MM.1S (cell line): Measurements from ENCODE around the gene PCDHGA8.
"Not testable (repeated sequence)": the region's sequence is repeated elsewhere in the genome, so short reads cannot be mapped to it uniquely, and the experiment has no call there.

Source experiments
- DNase-seq: peaks from one replicate; pipeline ENCODE4 v3.0.0-alpha.2; 2015
- H2AFZ ChIP-seq: fragments of 300-600 bp; sonication (generic); 2 replicates; pipeline ENCODE4 v1.6.0; 2016; ENCODE audit warnings: antibody characterized with exemption, low read length
- H3F3A ChIP-seq: fragments of 300-600 bp; sonication (generic); 2 replicates; pipeline ENCODE4 v1.6.1; 2016; ENCODE audit warnings: mild to moderate bottlenecking, antibody characterized with exemption, low read length, moderate library complexity, mixed read lengths; ENCODE audit not compliant: insufficient read depth
- H3K27ac ChIP-seq: fragments of 300-600 bp; sonication (generic); 2 replicates; pipeline ENCODE4 v1.5.1; 2016; ENCODE audit warnings: mild to moderate bottlenecking, low read length
- H3K27me3 ChIP-seq: fragments of 300-600 bp; sonication (generic); replicated peaks from 2 replicates; pipeline ENCODE4 v1.6.0; 2016; ENCODE audit warnings: low read length; ENCODE audit not compliant: insufficient read depth
- H3K36me3 ChIP-seq: fragments of 300-600 bp; sonication (generic); replicated peaks from 2 replicates; pipeline ENCODE4 v1.6.1; 2016; ENCODE audit warnings: mild to moderate bottlenecking, low read length, mixed read lengths; ENCODE audit not compliant: insufficient read depth
- H3K4me1 ChIP-seq: fragments of 300-600 bp; sonication (generic); 2 replicates; pipeline ENCODE4 v1.6.1; 2016; ENCODE audit warnings: low read length, mixed read lengths
- H3K4me2 ChIP-seq: fragments of 300-600 bp; sonication (generic); 2 replicates; pipeline ENCODE4 v1.6.0; 2016; ENCODE audit warnings: low read depth, low read length
- H3K4me3 ChIP-seq: fragments of 300-600 bp; sonication (generic); 2 replicates; pipeline ENCODE4 v1.5.1; 2016; ENCODE audit warnings: low read length, mixed read lengths
- H3K79me2 ChIP-seq: fragments of 300-600 bp; sonication (generic); 2 replicates; pipeline ENCODE4 v1.6.1; 2016; ENCODE audit warnings: mixed run types, low read length, mixed read lengths
- H3K9ac ChIP-seq: fragments of 300-600 bp; sonication (generic); 2 replicates; pipeline ENCODE4 v1.6.1; 2016; ENCODE audit warnings: low read length, mixed read lengths
- H3K9me2 ChIP-seq: fragments of 300-600 bp; sonication (generic); replicated peaks from 2 replicates; pipeline ENCODE4 v1.6.1; 2016; ENCODE audit warnings: mild to moderate bottlenecking, low read length, mixed read lengths; ENCODE audit not compliant: insufficient read depth
- H3K9me3 ChIP-seq: fragments of 300-600 bp; sonication (generic); replicated peaks from 2 replicates; pipeline ENCODE4 v1.6.1; 2016; ENCODE audit warnings: mild to moderate bottlenecking, low read length, mixed read lengths; ENCODE audit not compliant: insufficient read depth
- H4K20me1 ChIP-seq: fragments of 300-600 bp; sonication (generic); 2 replicates; pipeline ENCODE4 v1.6.1; 2016; ENCODE audit warnings: mild to moderate bottlenecking, low read length, moderate library complexity, mixed read lengths; ENCODE audit not compliant: insufficient read depth
- CTCF ChIP-seq: fragments of 300-600 bp; sonication (generic); IDR thresholded peaks from 2 replicates; pipeline ENCODE4 v1.5.1; 2016; ENCODE audit warnings: antibody characterized with exemption, low read length, mixed read lengths
- EZH2 ChIP-seq: fragments of 300-600 bp; sonication (generic); optimal IDR thresholded peaks from 2 replicates; pipeline ENCODE3; 2017; ENCODE audit warnings: low read depth, mild to moderate bottlenecking, antibody characterized with exemption, low read length, mixed read lengths
- EZH2phosphoT487 ChIP-seq: fragments of 300-600 bp; sonication (generic); IDR thresholded peaks from 2 replicates; pipeline ENCODE4 v1.6.1; 2018; ENCODE audit warnings: antibody characterized with exemption, low read length

The PCDHGA8 gene

DNA sequence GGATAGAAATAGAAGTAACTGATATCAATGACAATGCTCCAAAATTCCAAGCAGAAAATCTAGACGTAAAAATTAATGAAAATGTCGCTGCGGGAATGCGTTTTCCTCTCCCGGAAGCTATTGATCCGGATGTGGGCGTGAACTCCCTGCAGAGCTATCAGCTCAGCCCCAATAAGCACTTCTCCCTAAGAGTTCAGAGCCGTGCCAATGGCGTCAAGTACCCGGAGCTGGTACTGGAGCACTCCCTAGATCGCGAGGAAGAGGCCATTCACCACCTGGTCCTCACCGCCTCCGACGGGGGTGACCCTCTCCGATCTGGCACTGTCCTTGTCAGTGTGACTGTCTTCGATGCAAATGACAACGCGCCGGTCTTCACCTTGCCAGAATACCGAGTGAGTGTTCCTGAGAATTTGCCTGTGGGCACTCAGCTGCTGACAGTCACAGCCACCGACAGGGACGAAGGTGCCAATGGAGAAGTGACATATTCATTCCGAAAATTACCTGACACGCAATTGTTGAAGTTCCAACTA is 21.2 kb downstream of the PCDHGA8 start:
- Histone ChIP-seq H3K4me1 (no peaks in the 10 kb centered on the region), H3K9me2 (no peaks in the 10 kb centered on the region), H2AFZ (peak overlapping the region; percentile 8; the same call in 1 of the 2 replicates), H3K9ac (no peak overlapping the region), H4K20me1 (no peaks in the 10 kb centered on the region), H3K27ac (no peak overlapping the region), H3K79me2 (no peaks in the 10 kb centered on the region), H3K36me3 (no peaks in the 10 kb centered on the region), H3F3A (no peaks in the 10 kb centered on the region), H3K4me3 (peak overlapping the region; percentile 55), H3K4me2 (peak overlapping the region; percentile 57), H3K27me3 (peaks cover 19% of the 10 kb centered on the region), H3K9me3 (no peaks in the 10 kb centered on the region)
- DNase-seq = no peak
- no peak for TF ChIP-seq EZH2
- TF ChIP-seq CTCF = no peak
- TF ChIP-seq EZH2phosphoT487 = no peak

- not testable (repeated sequence) for DNase-seq, H3K36me3 ChIP-seq, H3F3A ChIP-seq, H3K4me1 ChIP-seq, H2AFZ ChIP-seq, H3K4me3 ChIP-seq, H3K79me2 ChIP-seq, H3K4me2 ChIP-seq, H3K9ac ChIP-seq, H3K9me2 ChIP-seq, H3K9me3 ChIP-seq, H3K27ac ChIP-seq, H4K20me1 ChIP-seq
- peaks cover 25% of the 10 kb centered on the region for H3K27me3 ChIP-seq
Observed at GRCh38 chr5:141414548-141415274, 22.3 kb downstream of the PCDHGA8 start.

- not testable (repeated sequence) for H3K79me2 ChIP-seq, H3K9me3 ChIP-seq, H3K9ac ChIP-seq, H3K4me3 ChIP-seq, H3K4me2 ChIP-seq, H3K27ac ChIP-seq, H2AFZ ChIP-seq, H3F3A ChIP-seq, H3K36me3 ChIP-seq, H3K4me1 ChIP-seq, H3K9me2 ChIP-seq, H4K20me1 ChIP-seq, DNase-seq
- peaks cover 25% of the 10 kb centered on the region for H3K27me3 ChIP-seq
Observed at GRCh38 chr5:141415275-141415618, 22.8 kb downstream of the PCDHGA8 start.

DNA sequence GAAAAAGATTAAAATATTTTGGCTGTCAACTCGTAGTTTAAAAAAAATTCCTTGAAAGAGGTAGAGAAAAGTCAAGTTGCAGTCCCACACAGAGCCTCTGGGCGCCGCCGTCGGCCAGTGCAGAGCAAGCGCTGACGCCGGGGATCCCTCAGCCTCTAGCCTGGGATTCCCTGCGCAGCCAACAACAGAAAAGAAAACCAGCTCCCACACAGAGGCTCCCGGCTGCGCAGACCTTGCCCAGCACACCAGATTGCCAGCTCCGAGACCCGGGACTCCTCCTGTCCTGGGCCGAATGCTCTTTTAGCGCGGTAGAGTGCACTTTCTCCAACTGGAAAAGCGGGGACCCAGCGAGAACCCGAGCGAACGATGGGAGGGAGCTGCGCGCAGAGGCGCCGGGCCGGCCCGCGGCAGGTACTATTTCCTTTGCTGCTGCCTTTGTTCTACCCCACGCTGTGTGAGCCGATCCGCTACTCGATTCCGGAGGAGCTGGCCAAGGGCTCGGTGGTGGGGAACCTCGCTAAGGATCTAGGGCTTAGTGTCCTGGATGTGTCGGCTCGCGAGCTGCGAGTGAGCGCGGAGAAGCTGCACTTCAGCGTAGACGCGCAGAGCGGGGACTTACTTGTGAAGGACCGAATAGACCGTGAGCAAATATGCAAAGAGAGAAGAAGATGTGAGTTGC is 25.2 kb downstream of the PCDHGA8 start, which contains the start of gene PCDHGB7:
PCDHGB7 (plus strand) TSS at position 184 of the 679 bp plus-strand sequence; CDS start at position 367, 183 bp downstream.
- H3K9me2 ChIP-seq, H4K20me1 ChIP-seq, H3K27ac ChIP-seq, H3F3A ChIP-seq, H3K9ac ChIP-seq, H3K36me3 ChIP-seq, H3K4me1 ChIP-seq, H3K9me3 ChIP-seq, H3K79me2 ChIP-seq: not testable (repeated sequence)
- H2AFZ ChIP-seq = peak within 1 kb of the TSS; percentile 76
- TF ChIP-seq CTCF = peak; percentile 69
- H3K4me3 ChIP-seq = peak within 1 kb of the TSS; percentile 67
- H3K27me3 ChIP-seq = peaks cover 37% of the 10 kb centered on the region
- DNase-seq = peak; percentile 78
- peak within 1 kb of the TSS; percentile 58 for H3K4me2 ChIP-seq
